Calu3 (cell line): Measurements from ENCODE around the gene CD38. TPM values are rescaled to one million over a fixed set of nuclear protein-coding genes. Genes with fewer than 3 reads are reported as not detected.

Experiments used
- BruUV-seq: library from RNA; stranded (reverse); fragments of 400-500 nt; replicated peaks from 2 replicates; lab custom pipeline; 2021; lab: Mats Ljungman, UMichigan
- CTCF ChIA-PET: fragments of 300-600 bp; sonication (Branson Sonifier 250); formaldehyde crosslinking; loops from one replicate; lab custom pipeline; 2022; ENCODE audit warnings: antibody characterized with exemption; lab: Charles Lee
- DNase-seq: peaks from one replicate; pipeline ENCODE4 v3.0.0; 2022
- H3K27ac Mint-ChIP-seq: one replicate; pipeline ENCODE4 v1.8.0; 2022; ENCODE audit warnings: mixed read lengths; ENCODE audit not compliant: unreplicated experiment
- H3K27me3 Mint-ChIP-seq: one replicate; pipeline ENCODE4 v1.8.0; 2022; ENCODE audit warnings: mixed read lengths; ENCODE audit not compliant: unreplicated experiment
- H3K36me3 Mint-ChIP-seq: one replicate; pipeline ENCODE4 v1.8.0; 2022; ENCODE audit warnings: mild to moderate bottlenecking, moderate library complexity, mixed read lengths; ENCODE audit not compliant: insufficient read depth, unreplicated experiment
- H3K4me1 Mint-ChIP-seq: one replicate; pipeline ENCODE4 v1.8.0; 2022; ENCODE audit warnings: mild to moderate bottlenecking, low read depth, mixed read lengths; ENCODE audit not compliant: unreplicated experiment
- H3K4me3 Mint-ChIP-seq: one replicate; pipeline ENCODE4 v1.8.0; 2022; ENCODE audit warnings: mild to moderate bottlenecking, low read depth, moderate library complexity, mixed read lengths; ENCODE audit not compliant: unreplicated experiment
- H3K9me3 Mint-ChIP-seq: one replicate; pipeline ENCODE4 v1.8.0; 2022; ENCODE audit warnings: low read depth, mixed read lengths; ENCODE audit not compliant: unreplicated experiment
- CTCF ChIP-seq: fragments of 200-600 bp; IDR thresholded peaks from one replicate; pipeline ENCODE4 v1.8.0; 2022; ENCODE audit warnings: antibody characterized with exemption; ENCODE audit not compliant: unreplicated experiment
- intact Hi-C: fragments of 100-400 bp; cut with micrococcal nuclease; formaldehyde crosslinking; loops from one replicate; pipeline ENCODE4 v1.10.0; 2022; ENCODE audit not compliant: unreplicated experiment
- total RNA-seq: library from RNA; stranded (reverse); gene quantifications from 2 replicates; pipeline ENCODE4 v1.2.3, GENCODE V29; 2022

The CD38 gene
- total RNA-seq, 1 experiment from 2014 or later = 3.4 TPM

GRCh38 chr4:15805583-15806517 is 27.7 kb downstream of the CD38 start:
- Mint-ChIP-seq H3K27ac (no peak overlapping the region), H3K36me3 (no peaks in the 10 kb centered on the region), H3K4me3 (no peak overlapping the region), H3K4me1 (peaks cover 11% of the 10 kb centered on the region), H3K9me3 (no peaks in the 10 kb centered on the region), H3K27me3 (no peaks in the 10 kb centered on the region)
- no TSS peak for BruUV-seq
- CTCF ChIA-PET = interaction anchor here (0.7 to 3.9 kb wide), 10 partner anchors 77 to 459 kb away, joined by 3 to 71 read pairs (median 5); no protein-coding TSS in a partner anchor
- DNase-seq = peak; percentile 32
- peak; percentile 55 for TF ChIP-seq CTCF
- intact Hi-C loops = loop anchor here (1.0 to 10.0 kb wide), 6 partner anchors 76 to 459 kb away; no protein-coding TSS in a partner anchor

GRCh38 chr4:15809058-15809457 is 30.9 kb downstream of the CD38 start:
- intact Hi-C loops = loop anchor here (5.0 to 10.0 kb wide), 2 partner anchors 388 to 456 kb away; no protein-coding TSS in a partner anchor
- TF ChIP-seq CTCF = no peak
- CTCF ChIA-PET = interaction anchor here (1.3 kb wide), 1 partner anchor 74 kb away, joined by 3 read pairs; no protein-coding TSS in a partner anchor
- DNase-seq = no peak
- Mint-ChIP-seq H3K4me1 (peaks cover 20% of the 10 kb centered on the region), H3K9me3 (no peaks in the 10 kb centered on the region), H3K27ac (no peak overlapping the region), H3K36me3 (no peaks in the 10 kb centered on the region), H3K4me3 (no peak overlapping the region), H3K27me3 (no peaks in the 10 kb centered on the region)
- no TSS peak for BruUV-seq

GRCh38 chr4:15809466-15809865 is 31.3 kb downstream of the CD38 start:
- H3K27ac Mint-ChIP-seq = no peak overlapping the region
- no peaks in the 10 kb centered on the region for H3K36me3 Mint-ChIP-seq
- no peak overlapping the region for H3K4me3 Mint-ChIP-seq
- intact Hi-C loops = loop anchor here (5.0 to 10.0 kb wide), 2 partner anchors 388 to 455 kb away; no protein-coding TSS in a partner anchor
- H3K27me3 Mint-ChIP-seq = no peaks in the 10 kb centered on the region
- H3K9me3 Mint-ChIP-seq = no peaks in the 10 kb centered on the region
- DNase-seq = no peak
- H3K4me1 Mint-ChIP-seq = peaks cover 20% of the 10 kb centered on the region
- no peak for TF ChIP-seq CTCF
- CTCF ChIA-PET = interaction anchor here (1.3 kb wide), 1 partner anchor 73 kb away, joined by 3 read pairs; no protein-coding TSS in a partner anchor
- BruUV-seq = no TSS peak

GRCh38 chr4:15811703-15812337 is 33.7 kb downstream of the CD38 start:
- intact Hi-C loops = no loop called here
- Mint-ChIP-seq H3K36me3 (no peaks in the 10 kb centered on the region), H3K27ac (no peak overlapping the region), H3K27me3 (no peaks in the 10 kb centered on the region), H3K9me3 (no peaks in the 10 kb centered on the region), H3K4me1 (peaks cover 9% of the 10 kb centered on the region), H3K4me3 (no peak overlapping the region)
- BruUV-seq = no TSS peak
- DNase-seq = peak; percentile 24
- CTCF ChIA-PET = interaction anchor here (0.7 kb wide), 1 partner anchor 826 kb away, joined by 3 read pairs; no protein-coding TSS in a partner anchor
- TF ChIP-seq CTCF = no peak
